ENCODE measurements around the gene ACVRL1.

GRCh38 chr12:51907856-51908425 lies 637 bp downstream of the ACVRL1 start:
- no peak for TF ChIP-seq EZH2 (IDR thresholded peaks at IDR 0.05; ENCODE audit: low read length, missing control alignments)
- no peak for TF ChIP-seq CTCF (conservative IDR thresholded peaks at IDR 0.05 in 1 of 2, IDR thresholded peaks at IDR 0.05 in 1 of 2; ENCODE audit: low read depth in 1 of 2, low read length in 2 of 2)

All from fibroblast of lung (primary cell).